ENCODE measurements around the gene CCDC157.

The CCDC157 gene

GRCh38 chr22:30370641-30371230 is 13.9 kb downstream of the CCDC157 start:
- no peak for TF ChIP-seq TAF1 (IDR thresholded peaks at IDR 0.05; ENCODE audit: borderline replicate concordance, insufficient read depth, low read length)
- no peak for TF ChIP-seq SIN3A (IDR thresholded peaks at IDR 0.05; ENCODE audit: borderline replicate concordance, insufficient read depth, low read length)
- TF ChIP-seq, protein P1, sequence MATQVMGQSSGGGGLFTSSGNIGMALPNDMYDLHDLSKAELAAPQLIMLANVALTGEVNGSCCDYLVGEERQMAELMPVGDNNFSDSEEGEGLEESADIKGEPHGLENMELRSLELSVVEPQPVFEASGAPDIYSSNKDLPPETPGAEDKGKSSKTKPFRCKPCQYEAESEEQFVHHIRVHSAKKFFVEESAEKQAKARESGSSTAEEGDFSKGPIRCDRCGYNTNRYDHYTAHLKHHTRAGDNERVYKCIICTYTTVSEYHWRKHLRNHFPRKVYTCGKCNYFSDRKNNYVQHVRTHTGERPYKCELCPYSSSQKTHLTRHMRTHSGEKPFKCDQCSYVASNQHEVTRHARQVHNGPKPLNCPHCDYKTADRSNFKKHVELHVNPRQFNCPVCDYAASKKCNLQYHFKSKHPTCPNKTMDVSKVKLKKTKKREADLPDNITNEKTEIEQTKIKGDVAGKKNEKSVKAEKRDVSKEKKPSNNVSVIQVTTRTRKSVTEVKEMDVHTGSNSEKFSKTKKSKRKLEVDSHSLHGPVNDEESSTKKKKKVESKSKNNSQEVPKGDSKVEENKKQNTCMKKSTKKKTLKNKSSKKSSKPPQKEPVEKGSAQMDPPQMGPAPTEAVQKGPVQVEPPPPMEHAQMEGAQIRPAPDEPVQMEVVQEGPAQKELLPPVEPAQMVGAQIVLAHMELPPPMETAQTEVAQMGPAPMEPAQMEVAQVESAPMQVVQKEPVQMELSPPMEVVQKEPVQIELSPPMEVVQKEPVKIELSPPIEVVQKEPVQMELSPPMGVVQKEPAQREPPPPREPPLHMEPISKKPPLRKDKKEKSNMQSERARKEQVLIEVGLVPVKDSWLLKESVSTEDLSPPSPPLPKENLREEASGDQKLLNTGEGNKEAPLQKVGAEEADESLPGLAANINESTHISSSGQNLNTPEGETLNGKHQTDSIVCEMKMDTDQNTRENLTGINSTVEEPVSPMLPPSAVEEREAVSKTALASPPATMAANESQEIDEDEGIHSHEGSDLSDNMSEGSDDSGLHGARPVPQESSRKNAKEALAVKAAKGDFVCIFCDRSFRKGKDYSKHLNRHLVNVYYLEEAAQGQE (IDR thresholded peaks at IDR 0.05; ENCODE audit: insufficient read depth in 1 of 2, low read depth in 2 of 2, low read length in 2 of 2), result no peak
- no peak for TF ChIP-seq POLR2AphosphoS5 (IDR thresholded peaks at IDR 0.05; ENCODE audit: low read depth, low read length)
- no peak for TF ChIP-seq FOXP2 (optimal IDR thresholded peaks at IDR 0.05; ENCODE audit: borderline replicate concordance, extremely low read depth, extremely low read length, insufficient read depth)

DNA sequence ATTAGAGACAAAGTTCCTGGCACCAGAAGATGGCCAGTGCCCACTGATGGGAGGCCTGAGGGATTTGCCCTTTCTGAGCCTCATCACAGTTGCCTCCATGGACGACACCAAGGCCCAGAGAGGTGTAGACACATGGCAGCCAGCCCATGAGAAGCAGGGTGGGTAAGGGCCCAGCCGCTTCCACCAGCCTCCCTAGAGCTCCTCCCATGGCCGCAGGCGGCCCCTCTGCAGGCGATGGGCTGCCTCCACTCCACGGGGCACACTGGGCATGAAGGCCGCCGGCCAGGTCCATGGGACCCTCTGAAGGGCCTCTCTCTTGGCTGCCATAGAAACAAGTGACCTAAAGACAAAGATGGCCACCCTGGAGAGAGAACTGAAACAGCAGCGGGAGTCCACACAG is 14.5 kb downstream of the CCDC157 start:
- TF ChIP-seq, protein P1 (IDR thresholded peaks at IDR 0.05; ENCODE audit: insufficient read depth in 1 of 2, low read depth in 2 of 2, low read length in 2 of 2), result no peak
- TF ChIP-seq FOXP2 (optimal IDR thresholded peaks at IDR 0.05; ENCODE audit: borderline replicate concordance, extremely low read depth, extremely low read length, insufficient read depth), result no peak
- TF ChIP-seq POLR2AphosphoS5 (IDR thresholded peaks at IDR 0.05; ENCODE audit: low read depth, low read length), result no peak
- no peak for TF ChIP-seq TAF1 (IDR thresholded peaks at IDR 0.05; ENCODE audit: borderline replicate concordance, insufficient read depth, low read length)
- no peak for TF ChIP-seq SIN3A (IDR thresholded peaks at IDR 0.05; ENCODE audit: borderline replicate concordance, insufficient read depth, low read length)

GRCh38 chr22:30371981-30372380 is 15.2 kb downstream of the CCDC157 start:
- no peak for TF ChIP-seq FOXP2 (optimal IDR thresholded peaks at IDR 0.05; ENCODE audit: borderline replicate concordance, extremely low read depth, extremely low read length, insufficient read depth)
- TF ChIP-seq, protein P1 (IDR thresholded peaks at IDR 0.05; ENCODE audit: insufficient read depth in 1 of 2, low read depth in 2 of 2, low read length in 2 of 2), result no peak
- no peak for TF ChIP-seq SIN3A (IDR thresholded peaks at IDR 0.05; ENCODE audit: borderline replicate concordance, insufficient read depth, low read length)
- no peak for TF ChIP-seq TAF1 (IDR thresholded peaks at IDR 0.05; ENCODE audit: borderline replicate concordance, insufficient read depth, low read length)
- no peak for TF ChIP-seq POLR2AphosphoS5 (IDR thresholded peaks at IDR 0.05; ENCODE audit: low read depth, low read length)

DNA sequence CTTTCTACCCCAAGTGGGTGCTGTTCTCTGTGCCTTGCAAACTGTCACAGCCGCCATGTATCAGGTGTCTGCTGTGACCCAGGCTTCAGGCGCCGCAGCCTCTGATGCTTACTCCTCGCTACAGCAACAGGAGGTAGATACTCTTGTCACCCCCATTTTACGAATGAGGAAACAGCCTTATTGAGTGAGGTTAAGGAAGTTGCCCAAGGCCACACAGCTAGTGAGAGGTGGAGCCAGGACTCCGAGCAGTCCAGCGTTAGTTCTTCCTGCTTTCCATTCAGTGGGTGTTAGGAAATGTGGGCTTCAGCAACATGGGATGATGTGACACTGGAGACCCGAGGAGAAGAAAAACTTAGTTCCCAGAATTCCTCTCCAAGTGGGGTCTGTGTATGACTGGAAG is 16.1 kb downstream of the CCDC157 start:
- TF ChIP-seq SIN3A (IDR thresholded peaks at IDR 0.05; ENCODE audit: borderline replicate concordance, insufficient read depth, low read length) (no peak), POLR2AphosphoS5 (IDR thresholded peaks at IDR 0.05; ENCODE audit: low read depth, low read length) (no peak), FOXP2 (optimal IDR thresholded peaks at IDR 0.05; ENCODE audit: borderline replicate concordance, extremely low read depth, extremely low read length, insufficient read depth) (no peak), TAF1 (IDR thresholded peaks at IDR 0.05; ENCODE audit: borderline replicate concordance, insufficient read depth, low read length) (no peak)
- TF ChIP-seq, protein P1 (IDR thresholded peaks at IDR 0.05; ENCODE audit: insufficient read depth in 1 of 2, low read depth in 2 of 2, low read length in 2 of 2), result no peak

Measured in PFSK-1 (cell line).